ENCODE data around the gene GLB1L3. TPM values are rescaled to one million over a fixed set of nuclear protein-coding genes. Genes with fewer than 3 reads are reported as not detected.

Gene GLB1L3
- total RNA-seq, 1 experiment from 2014 or later: not detected

DNA sequence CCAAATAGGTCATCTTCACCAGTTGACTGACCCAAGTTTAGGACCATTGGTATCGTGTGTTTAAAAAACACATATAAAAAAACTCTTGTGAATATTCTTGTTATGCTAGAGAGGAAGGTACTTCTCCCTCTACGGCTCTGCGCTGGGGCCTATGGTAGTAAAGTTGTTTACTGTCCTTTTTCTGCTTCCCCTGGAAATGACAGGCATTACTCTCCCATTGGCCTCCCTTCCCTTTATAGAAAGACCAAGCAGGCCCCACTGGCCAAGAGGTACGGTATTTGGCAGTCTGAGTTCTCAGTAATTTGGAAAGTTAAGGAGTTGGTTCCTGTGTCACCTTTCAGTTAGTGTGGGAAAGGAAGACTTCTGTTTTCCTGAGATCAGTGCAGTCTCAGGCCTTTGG lies 29.5 kb upstream of the GLB1L3 start:
- no peaks in the 10 kb centered on the region for H3K4me1 ChIP-seq
- Mint-ChIP-seq H3K4me3 (ENCODE audit: unreplicated experiment) (no peak overlapping the region), H3K36me3 (ENCODE audit: insufficient read depth, unreplicated experiment) (peaks cover 46% of the 10 kb centered on the region), H3K27ac (ENCODE audit: unreplicated experiment) (no peak overlapping the region), H3K9me3 (ENCODE audit: unreplicated experiment) (no peaks in the 10 kb centered on the region), H3K27me3 (ENCODE audit: insufficient read depth, unreplicated experiment) (no peaks in the 10 kb centered on the region), H3K4me1 (ENCODE audit: low read depth, unreplicated experiment) (no peaks in the 10 kb centered on the region)
- H3K4me3 ChIP-seq (ENCODE audit: low read depth, low read length): no peak overlapping the region
- H3K9me3 ChIP-seq: no peaks in the 10 kb centered on the region
- intact Hi-C loops (cut with micrococcal nuclease; ENCODE audit: unreplicated experiment): no loop called here
- no TSS peak for BruUV-seq (replicated peaks)
- no peaks in the 10 kb centered on the region; the same call in 1 of the 2 replicates for H3K36me3 ChIP-seq (ENCODE audit: control insufficient read depth, insufficient read depth, low read length)
- no peak for DNase-seq
- POLR2A ChIA-PET: no interaction called here
- no peaks in the 10 kb centered on the region for H3K27me3 ChIP-seq (replicated peaks; ENCODE audit: control insufficient read depth, insufficient read depth, low read length)
- CTCF ChIA-PET: no interaction called here
- TF ChIP-seq, protein P1, sequence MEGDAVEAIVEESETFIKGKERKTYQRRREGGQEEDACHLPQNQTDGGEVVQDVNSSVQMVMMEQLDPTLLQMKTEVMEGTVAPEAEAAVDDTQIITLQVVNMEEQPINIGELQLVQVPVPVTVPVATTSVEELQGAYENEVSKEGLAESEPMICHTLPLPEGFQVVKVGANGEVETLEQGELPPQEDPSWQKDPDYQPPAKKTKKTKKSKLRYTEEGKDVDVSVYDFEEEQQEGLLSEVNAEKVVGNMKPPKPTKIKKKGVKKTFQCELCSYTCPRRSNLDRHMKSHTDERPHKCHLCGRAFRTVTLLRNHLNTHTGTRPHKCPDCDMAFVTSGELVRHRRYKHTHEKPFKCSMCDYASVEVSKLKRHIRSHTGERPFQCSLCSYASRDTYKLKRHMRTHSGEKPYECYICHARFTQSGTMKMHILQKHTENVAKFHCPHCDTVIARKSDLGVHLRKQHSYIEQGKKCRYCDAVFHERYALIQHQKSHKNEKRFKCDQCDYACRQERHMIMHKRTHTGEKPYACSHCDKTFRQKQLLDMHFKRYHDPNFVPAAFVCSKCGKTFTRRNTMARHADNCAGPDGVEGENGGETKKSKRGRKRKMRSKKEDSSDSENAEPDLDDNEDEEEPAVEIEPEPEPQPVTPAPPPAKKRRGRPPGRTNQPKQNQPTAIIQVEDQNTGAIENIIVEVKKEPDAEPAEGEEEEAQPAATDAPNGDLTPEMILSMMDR (IDR thresholded peaks at IDR 0.05; ENCODE audit: insufficient read depth in 1 of 2, low read depth in 1 of 2, low read length in 1 of 2, severe bottlenecking in 1 of 2, unreplicated experiment in 1 of 2): no peak

DNA sequence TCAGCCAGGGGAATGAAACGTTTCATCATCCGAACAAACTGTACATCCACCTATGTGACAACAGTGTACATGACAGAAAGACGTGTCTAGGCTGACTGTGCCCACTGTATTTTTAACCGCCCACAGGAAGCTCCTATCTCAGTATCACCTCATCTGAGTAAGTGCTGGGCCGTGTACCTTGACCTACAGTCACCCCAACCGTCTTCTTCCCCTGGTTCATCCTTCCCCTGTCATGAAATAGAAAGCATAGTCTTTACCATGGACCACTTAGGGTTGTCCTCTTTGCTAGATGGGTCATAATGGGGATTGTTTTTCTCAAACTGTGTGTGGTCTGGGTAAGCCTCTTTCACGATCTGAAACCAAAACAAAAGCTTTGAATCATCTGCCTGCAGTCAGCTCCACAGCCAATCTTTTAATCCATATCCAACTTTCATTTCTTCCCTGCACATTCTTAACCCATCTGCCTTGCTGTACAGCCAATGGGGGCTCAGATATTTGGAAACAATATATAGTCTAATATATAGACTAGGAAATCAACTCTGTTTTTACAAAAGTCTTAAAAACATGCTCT lies 27.2 kb upstream of the GLB1L3 start:
- H3K36me3 ChIP-seq (ENCODE audit: control insufficient read depth, insufficient read depth, low read length): no peaks in the 10 kb centered on the region; the same call in 1 of the 2 replicates
- H3K4me3 Mint-ChIP-seq (ENCODE audit: unreplicated experiment): no peak overlapping the region
- CTCF ChIA-PET: interaction anchor here (1.2 kb wide), 1 partner anchor 20 kb away, joined by 3 read pairs; no protein-coding TSS in a partner anchor
- H3K27ac Mint-ChIP-seq (ENCODE audit: unreplicated experiment): no peak overlapping the region
- H3K9me3 Mint-ChIP-seq (ENCODE audit: unreplicated experiment): no peaks in the 10 kb centered on the region
- TF ChIP-seq, protein P1 (IDR thresholded peaks at IDR 0.05; ENCODE audit: insufficient read depth in 1 of 2, low read depth in 1 of 2, low read length in 1 of 2, severe bottlenecking in 1 of 2, unreplicated experiment in 1 of 2): no peak
- 0 out of 2 replicates have a peak, but pooled peaks cover 6% of the 10 kb centered on the region for H3K4me1 ChIP-seq
- no peak overlapping the region for H3K4me3 ChIP-seq (ENCODE audit: low read depth, low read length)
- DNase-seq: no peak
- BruUV-seq (replicated peaks): no TSS peak
- POLR2A ChIA-PET: no interaction called here
- H3K4me1 Mint-ChIP-seq (ENCODE audit: low read depth, unreplicated experiment): peaks cover 7% of the 10 kb centered on the region
- H3K36me3 Mint-ChIP-seq (ENCODE audit: insufficient read depth, unreplicated experiment): peaks cover 43% of the 10 kb centered on the region
- H3K27me3 Mint-ChIP-seq (ENCODE audit: insufficient read depth, unreplicated experiment): no peaks in the 10 kb centered on the region
- intact Hi-C loops (cut with micrococcal nuclease; ENCODE audit: unreplicated experiment): no loop called here
- H3K27me3 ChIP-seq (replicated peaks; ENCODE audit: control insufficient read depth, insufficient read depth, low read length): no peaks in the 10 kb centered on the region
- no peaks in the 10 kb centered on the region for H3K9me3 ChIP-seq

DNA sequence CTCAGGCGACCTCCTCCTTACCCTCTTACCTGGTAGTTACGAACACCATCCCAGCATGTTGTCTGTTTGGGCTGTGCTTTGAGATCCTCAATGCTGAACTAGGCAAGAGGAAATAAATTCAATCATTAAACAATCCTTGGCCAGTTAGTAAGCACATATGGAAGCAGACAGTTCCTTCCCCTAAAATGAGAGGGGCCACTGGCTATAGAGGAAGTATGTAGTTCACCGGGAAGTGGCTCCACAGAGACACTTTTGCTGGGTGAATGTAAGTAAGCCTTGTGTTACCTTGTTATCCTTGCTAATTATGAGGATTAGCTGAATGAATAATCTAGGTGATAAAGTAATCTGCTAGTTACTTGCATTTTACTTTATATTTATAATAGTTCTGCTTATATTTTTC lies 25.9 kb upstream of the GLB1L3 start:
- peaks cover 33% of the 10 kb centered on the region for H3K36me3 Mint-ChIP-seq (ENCODE audit: insufficient read depth, unreplicated experiment)
- H3K9me3 Mint-ChIP-seq (ENCODE audit: unreplicated experiment): no peaks in the 10 kb centered on the region
- H3K27me3 Mint-ChIP-seq (ENCODE audit: insufficient read depth, unreplicated experiment): no peaks in the 10 kb centered on the region
- no peak overlapping the region for H3K4me3 Mint-ChIP-seq (ENCODE audit: unreplicated experiment)
- Histone ChIP-seq H3K36me3 (ENCODE audit: control insufficient read depth, insufficient read depth, low read length) (no peaks in the 10 kb centered on the region; the same call in 1 of the 2 replicates), H3K4me1 (0 out of 2 replicates have a peak, but pooled peaks cover 10% of the 10 kb centered on the region), H3K27me3 (replicated peaks; ENCODE audit: control insufficient read depth, insufficient read depth, low read length) (no peaks in the 10 kb centered on the region), H3K9me3 (no peaks in the 10 kb centered on the region), H3K4me3 (ENCODE audit: low read depth, low read length) (no peak overlapping the region)
- CTCF ChIA-PET: no interaction called here
- intact Hi-C loops (cut with micrococcal nuclease; ENCODE audit: unreplicated experiment): loop anchor here (5.0 kb wide), 1 partner anchor 82 kb away; the partner anchor contains the start of gene GLB1L2
- TF ChIP-seq, protein P1 (IDR thresholded peaks at IDR 0.05; ENCODE audit: insufficient read depth in 1 of 2, low read depth in 1 of 2, low read length in 1 of 2, severe bottlenecking in 1 of 2, unreplicated experiment in 1 of 2): no peak
- peaks cover 7% of the 10 kb centered on the region for H3K4me1 Mint-ChIP-seq (ENCODE audit: low read depth, unreplicated experiment)
- no peak overlapping the region for H3K27ac Mint-ChIP-seq (ENCODE audit: unreplicated experiment)
- POLR2A ChIA-PET: no interaction called here
- DNase-seq: no peak
- no TSS peak for BruUV-seq (replicated peaks)

All from Caco-2 (cell line).